ENCODE results near the gene RFC2.

- TF ChIP-seq CTCF (IDR thresholded peaks at IDR 0.05) (no peak), POLR2A (IDR thresholded peaks at IDR 0.05) (no peak)
Measured at GRCh38 chr7:74216361-74216761, 37.8 kb downstream of the RFC2 start.
